ENCODE measurements around the gene LARP6. TPM values are rescaled to one million over a fixed set of nuclear protein-coding genes. Genes with fewer than 3 reads are reported as not detected.

Gene LARP6
- total and polyA plus RNA-seq, 2 donors from 2014 or later: 21.0 to 62.8 TPM

Other genes with a start within 250 kb of the LARP6 start
- 92.7 TPM for gene UACA, start 90.6 kb downstream of the LARP6 start, total RNA-seq
- gene UACA, start 90.6 kb downstream of the LARP6 start, polyA plus RNA-seq (ENCODE audit: insufficient read depth, low read depth, low replicate concordance): 49.6 TPM
- gene THAP10, start 38.3 kb upstream of the LARP6 start, total RNA-seq: 3.5 TPM
- 3.4 TPM for gene THAP10, start 38.3 kb upstream of the LARP6 start, polyA plus RNA-seq (ENCODE audit: insufficient read depth, low read depth, low replicate concordance)
- 14.2 TPM for gene LRRC49, start 38.7 kb upstream of the LARP6 start, total RNA-seq
- 13.2 TPM for gene LRRC49, start 38.7 kb upstream of the LARP6 start, polyA plus RNA-seq (ENCODE audit: insufficient read depth, low read depth, low replicate concordance)